Raji (cell line): Measurements from ENCODE around the gene DNAJC27.

Experiments
- POLR2A ChIP-seq: IDR thresholded peaks from 2 replicates; pipeline ENCODE4 v1.6.1; 2011; ENCODE audit warnings: low read depth, low read length, control low read depth; ENCODE audit not compliant: insufficient read depth

DNAJC27 gene

DNA sequence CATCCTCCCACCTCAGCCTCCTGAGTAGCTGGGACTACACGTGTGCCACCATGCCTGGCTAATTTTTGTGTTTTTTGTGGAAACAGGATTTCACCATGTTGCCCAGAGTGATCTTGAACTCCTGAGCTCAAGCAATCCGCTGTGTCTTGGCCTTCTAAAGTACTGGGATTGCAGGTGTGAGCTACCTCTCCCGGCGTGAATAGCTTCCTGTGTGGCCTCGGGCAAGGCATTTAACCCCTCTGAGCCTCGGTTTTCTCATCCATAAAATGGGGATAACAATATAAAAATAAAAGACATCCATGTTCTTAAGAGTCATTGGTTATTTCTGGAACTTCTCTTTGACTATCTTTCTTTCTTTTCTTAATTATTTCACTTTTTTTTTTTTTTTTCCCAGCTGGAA, 32.4 kb downstream of the DNAJC27 start:
- TF ChIP-seq POLR2A, result no peak

DNA sequence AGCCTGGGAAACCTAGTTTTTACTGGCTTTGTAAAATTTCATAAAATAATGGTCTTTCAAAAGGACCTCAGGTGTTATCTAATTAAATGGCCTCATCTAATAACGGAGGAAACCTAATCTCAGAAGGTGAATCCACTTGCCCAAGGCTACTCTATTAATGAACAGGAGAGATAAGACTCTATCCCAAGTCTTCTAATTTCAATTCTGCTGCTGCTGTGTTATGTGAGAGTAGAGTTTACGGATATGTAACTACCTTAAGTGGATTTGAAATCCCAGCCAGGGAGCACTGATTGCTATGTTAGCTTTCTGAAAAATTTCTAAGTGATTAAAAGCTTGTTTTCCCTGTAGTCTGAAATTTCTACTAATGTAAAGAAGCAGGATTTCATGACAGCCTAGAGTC, 34.5 kb downstream of the DNAJC27 start:
- no peak for TF ChIP-seq POLR2A

DNA sequence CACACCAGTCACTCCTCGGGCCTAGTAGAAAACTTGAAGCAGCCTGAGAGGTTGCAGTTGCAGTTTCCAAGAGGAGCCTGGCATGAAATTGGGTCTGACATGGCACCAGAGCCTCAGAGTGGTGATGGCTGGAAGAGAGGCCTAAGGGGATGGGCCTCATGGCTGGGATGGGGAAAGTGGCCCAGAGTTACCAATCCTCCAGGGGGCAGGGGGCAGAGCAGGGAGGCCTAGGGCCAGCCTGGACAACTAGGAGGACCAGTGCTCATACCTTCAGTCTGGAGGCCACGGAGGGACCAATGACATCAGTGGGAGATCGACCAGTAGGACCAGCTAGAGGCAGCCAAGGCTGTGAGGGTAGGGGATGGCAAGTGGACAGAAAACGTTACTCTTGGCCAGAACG, 36.6 kb downstream of the DNAJC27 start:
- TF ChIP-seq POLR2A, result no peak

DNA sequence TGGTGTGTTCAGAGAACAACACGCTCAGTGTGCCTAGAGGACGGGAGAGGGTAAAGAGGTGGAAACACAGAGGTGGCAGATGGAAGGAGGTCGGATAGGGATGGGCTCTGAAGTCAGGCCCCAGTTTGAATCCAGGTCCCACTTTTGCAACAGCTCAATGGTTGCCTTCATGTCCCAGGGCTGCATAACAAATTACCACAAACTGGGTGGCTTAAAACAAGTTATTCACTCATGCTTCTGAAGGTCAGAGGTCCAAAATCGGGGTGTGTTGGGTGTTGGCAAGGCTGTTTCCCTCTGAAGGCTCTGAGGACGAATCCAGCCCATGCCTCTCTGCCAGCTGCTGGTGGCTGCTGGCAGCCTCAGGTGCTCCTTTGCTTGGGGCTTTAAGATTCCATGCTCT, 39.0 kb downstream of the DNAJC27 start:
- no peak for TF ChIP-seq POLR2A

- TF ChIP-seq POLR2A, result no peak
Measured at GRCh38 chr2:24930768-24931167, 41.0 kb downstream of the DNAJC27 start.

- TF ChIP-seq POLR2A, result no peak
Measured at GRCh38 chr2:24929230-24929629, 42.5 kb downstream of the DNAJC27 start.

GRCh38 chr2:24928036-24928435, 43.7 kb downstream of the DNAJC27 start:
- TF ChIP-seq POLR2A, result no peak

GRCh38 chr2:24926602-24927252, 45.0 kb downstream of the DNAJC27 start:
- TF ChIP-seq POLR2A, result no peak

GRCh38 chr2:24926220-24926601, 45.5 kb downstream of the DNAJC27 start:
- no peak for TF ChIP-seq POLR2A

DNA sequence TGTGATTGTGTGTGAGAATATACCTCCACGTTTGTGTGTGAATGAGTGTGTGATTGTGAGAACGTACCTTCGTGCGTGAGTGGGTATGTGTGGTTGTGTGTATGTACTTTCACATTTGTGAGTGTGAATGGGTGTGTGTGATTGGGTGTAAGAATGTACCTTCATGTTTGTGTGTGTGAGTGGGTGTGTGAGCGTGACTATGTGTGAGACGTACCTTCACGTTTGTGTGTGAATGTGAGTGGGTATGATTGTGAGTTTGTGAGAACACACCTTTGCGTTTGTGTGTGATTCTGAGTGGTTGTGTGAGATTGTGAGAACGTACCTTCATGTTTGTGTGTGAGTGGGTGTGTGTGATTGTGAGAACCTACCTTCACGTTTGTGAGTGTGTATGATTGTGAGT, 45.9 kb downstream of the DNAJC27 start:
- TF ChIP-seq POLR2A, result no peak

DNA sequence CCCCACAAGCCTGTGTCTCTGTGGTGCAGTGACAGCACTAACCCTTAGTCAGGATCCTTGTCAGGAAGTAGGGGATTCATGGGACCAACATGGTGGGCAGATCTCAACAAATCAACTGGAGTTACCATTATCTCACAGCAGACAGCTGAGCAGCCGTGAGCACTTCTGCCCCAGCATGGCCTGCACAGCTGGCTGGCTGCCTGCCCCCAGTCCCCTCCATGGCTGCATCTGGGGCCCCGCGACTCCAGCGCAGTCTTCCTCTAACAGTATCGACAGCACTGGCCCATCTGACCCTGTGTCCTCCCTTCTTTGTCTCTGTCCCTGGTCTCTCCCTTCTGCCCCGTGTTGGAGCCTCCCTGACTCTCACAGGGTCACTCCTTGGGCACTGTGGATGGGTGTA, 47.0 kb downstream of the DNAJC27 start:
- TF ChIP-seq POLR2A, result no peak

- TF ChIP-seq POLR2A, result no peak
Measured at GRCh38 chr2:24924266-24924665, 47.5 kb downstream of the DNAJC27 start.

DNA sequence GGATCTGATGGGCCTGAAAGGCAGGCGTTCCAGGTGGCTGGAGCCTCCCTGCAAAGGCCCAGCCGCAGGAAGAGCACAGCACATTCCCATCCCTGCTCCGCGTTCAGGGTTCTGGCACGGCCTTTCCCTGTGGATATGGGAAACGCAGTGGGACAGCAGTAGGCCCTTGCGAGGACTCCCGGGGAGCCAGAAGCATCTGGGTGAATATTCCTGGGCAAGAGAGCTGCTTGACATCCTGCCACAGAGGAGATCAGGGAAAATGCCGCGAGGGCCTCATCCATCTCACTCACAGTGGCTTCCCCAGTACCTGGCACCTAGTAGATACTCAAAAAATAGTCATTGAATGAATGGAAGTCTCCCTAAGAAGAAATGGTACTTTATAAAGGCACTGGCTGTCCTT, 48.6 kb downstream of the DNAJC27 start:
- no peak for TF ChIP-seq POLR2A

DNA sequence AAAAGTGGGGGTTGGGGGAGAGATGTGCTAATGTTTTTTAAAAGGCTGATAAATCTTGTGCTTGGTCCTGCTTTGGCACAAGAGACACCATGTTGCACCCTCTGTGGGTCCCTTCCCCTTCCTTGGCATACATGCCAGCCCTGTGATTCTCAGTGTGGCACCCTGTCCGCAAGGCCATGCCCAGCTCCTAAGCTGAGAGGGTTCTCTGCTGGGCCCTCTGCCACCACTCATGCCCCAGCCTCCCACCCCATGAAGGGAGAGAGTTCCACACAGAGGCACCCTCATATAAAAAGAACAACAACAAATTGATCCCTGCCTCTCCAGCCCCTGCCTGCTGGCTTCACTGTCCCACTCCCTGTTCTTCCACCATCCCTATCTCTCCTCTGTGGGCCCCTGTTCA, 49.2 kb downstream of the DNAJC27 start:
- TF ChIP-seq POLR2A, result no peak

DNA sequence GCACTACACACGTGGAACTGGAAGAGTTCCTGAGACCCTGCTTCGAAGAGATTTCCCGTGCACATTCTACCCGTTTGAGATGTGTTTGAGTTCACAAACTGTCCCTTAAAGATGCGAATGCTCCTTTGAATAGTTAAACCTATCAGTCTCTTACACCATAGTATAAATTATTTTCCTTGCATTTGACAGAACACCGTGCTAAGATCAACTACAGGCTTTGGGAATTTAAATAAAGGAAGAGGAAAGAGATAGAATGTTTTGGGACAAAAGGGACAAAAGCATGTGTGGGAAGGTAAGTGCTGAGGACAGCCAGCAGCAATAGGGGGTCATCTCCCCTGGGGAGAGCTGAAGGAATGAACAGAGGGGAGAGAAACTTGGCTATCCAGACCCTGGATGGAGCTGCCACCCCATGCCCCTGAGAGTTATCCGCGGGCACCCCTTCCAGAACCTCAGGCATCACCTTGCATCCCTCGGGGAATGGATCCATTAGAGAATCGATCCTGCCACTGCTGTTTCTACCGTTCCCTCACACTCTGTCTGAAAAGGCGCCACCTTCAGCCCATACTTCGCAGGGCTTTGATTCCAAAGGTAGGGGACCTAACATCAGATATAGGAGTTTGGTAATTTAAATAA, 50.8 kb downstream of the DNAJC27 start:
- TF ChIP-seq POLR2A, result no peak; the same call in 1 of the 2 replicates

DNA sequence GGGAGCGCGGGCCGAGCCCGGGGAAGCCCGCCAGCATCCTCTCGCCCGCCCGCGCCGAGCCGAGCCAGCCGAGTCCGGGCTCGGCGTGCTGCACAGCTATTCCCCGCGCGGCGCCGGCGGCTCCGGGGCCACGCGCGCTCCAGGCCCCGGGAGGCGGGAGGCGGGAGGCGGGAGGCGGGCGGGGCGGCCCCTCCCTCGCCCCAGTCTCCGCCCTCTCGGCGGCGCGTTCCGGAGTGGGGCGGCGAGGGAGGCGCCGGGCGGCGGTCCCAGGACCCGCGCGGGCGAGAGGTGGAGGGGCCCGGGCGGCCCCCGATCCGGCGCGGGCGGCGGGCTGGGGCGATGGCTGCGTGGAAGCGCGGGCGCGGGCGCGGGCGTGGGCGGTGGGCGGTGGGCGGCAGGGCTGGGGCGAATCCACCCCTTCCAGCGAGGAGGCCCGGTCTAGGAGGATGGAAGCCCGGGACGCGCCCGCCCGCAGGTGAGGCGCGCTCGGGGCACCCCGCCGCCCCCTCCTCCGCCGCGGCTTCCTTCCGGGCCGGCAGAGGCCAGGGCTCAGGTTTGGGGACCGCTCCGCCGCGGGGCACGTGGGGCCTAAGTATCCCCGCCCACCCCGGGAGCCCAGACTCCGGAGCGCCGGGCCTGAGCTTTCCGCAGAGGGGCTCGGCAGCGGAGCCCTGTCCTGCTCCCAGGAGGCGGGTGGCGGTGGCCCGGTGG, 51.5 kb downstream of the DNAJC27 start, which contains the start of gene ADCY3:
TSS of gene ADCY3 (minus strand) at position 140 of the 711 bp plus-strand sequence. CDS start 1,250 bp downstream, outside the sequence.
- no peak; the same call in none of the 2 replicates for TF ChIP-seq POLR2A
